Occipital lobe (tissue), 2 donors: Measurements from ENCODE around the gene TEDC1. TPM values are rescaled to one million over a fixed set of nuclear protein-coding genes. Genes with fewer than 3 reads are reported as not detected.

ENCODE experiments used
- DNase-seq: peaks from one replicate; lab custom pipeline; 2025; lab: John Stamatoyannopoulos, UW
- total RNA-seq: library from RNA; depleted of rRNA; stranded (reverse); fragments of >200 nt; gene quantifications from one replicate; pipeline ENCODE4 v1.2.3, GENCODE V29; 2014

TEDC1 gene
- 5.6 TPM for total RNA-seq

GRCh38 chr14:105490572-105491365, at the start of gene TEDC1:
TEDC1 (plus strand) TSS chr14:105491246; CDS start chr14:105491376, 130 bp downstream.
- DNase-seq, result peak; percentile 99

- no peak for DNase-seq
Observed at GRCh38 chr14:105442125-105442524, 48.9 kb upstream of the TEDC1 start.

- DNase-seq, result no peak
Observed at GRCh38 chr14:105442834-105443233, 48.2 kb upstream of the TEDC1 start.

GRCh38 chr14:105444859-105445258, 46.2 kb upstream of the TEDC1 start:
- DNase-seq, result no peak

GRCh38 chr14:105445290-105445689, 45.8 kb upstream of the TEDC1 start:
- no peak for DNase-seq

- no peak for DNase-seq
Observed at GRCh38 chr14:105445901-105446845, 44.9 kb upstream of the TEDC1 start.

GRCh38 chr14:105446971-105447370, 44.1 kb upstream of the TEDC1 start:
- no peak for DNase-seq

GRCh38 chr14:105447651-105448640, 43.1 kb upstream of the TEDC1 start:
- no peak for DNase-seq

- peak; percentile 29 for DNase-seq
Observed at GRCh38 chr14:105448706-105449111, 42.3 kb upstream of the TEDC1 start.

GRCh38 chr14:105449276-105450122, 41.5 kb upstream of the TEDC1 start:
- no peak for DNase-seq

- DNase-seq, result no peak
Observed at GRCh38 chr14:105450123-105450505, 40.9 kb upstream of the TEDC1 start.

- DNase-seq, result no peak
Observed at GRCh38 chr14:105450864-105451720, 40.0 kb upstream of the TEDC1 start.

- DNase-seq, result no peak
Observed at GRCh38 chr14:105452963-105453362, 38.1 kb upstream of the TEDC1 start.

GRCh38 chr14:105453847-105454246, 37.2 kb upstream of the TEDC1 start:
- DNase-seq, result no peak

- no peak for DNase-seq
Observed at GRCh38 chr14:105455086-105455640, 35.9 kb upstream of the TEDC1 start.

- DNase-seq, result no peak
Observed at GRCh38 chr14:105455766-105456660, 35.0 kb upstream of the TEDC1 start.

GRCh38 chr14:105456736-105457617, 34.1 kb upstream of the TEDC1 start:
- no peak for DNase-seq
